GM18498 (cell line): ENCODE data around the gene EPHA5.
A peak's percentile ranks its signal among the peaks of the same experiment; 100 is the strongest.

Experiments used
- ATAC-seq: cut with Tn5 transposase; IDR thresholded peaks from one replicate; pipeline ENCODE4 v1.9.1; 2021; ENCODE audit warnings: mild to moderate bottlenecking, moderate library complexity; ENCODE audit not compliant: unreplicated experiment

EPHA5 gene

DNA sequence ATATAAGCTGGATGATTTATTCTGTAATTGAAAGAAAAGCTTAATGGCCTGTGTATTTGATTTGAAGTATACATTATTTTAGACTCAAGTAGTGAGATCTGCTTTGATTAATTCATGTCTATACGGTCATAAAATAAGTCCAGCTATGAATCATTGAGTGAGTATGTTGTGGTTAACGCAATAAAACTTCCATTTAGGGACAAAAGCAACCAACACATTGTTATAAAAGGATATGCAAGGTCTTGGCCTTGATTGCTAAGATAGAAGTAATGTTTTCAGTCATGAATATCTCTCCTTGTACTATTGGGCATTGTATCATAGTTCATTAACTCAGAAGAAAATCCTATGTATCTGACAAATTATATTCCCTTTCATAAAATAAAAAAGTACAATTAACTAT lies 162.1 kb downstream of the EPHA5 start:
- ATAC-seq, result no peak

- no peak for ATAC-seq
Observed at GRCh38 chr4:65502131-65502701, 168.1 kb downstream of the EPHA5 start.

DNA sequence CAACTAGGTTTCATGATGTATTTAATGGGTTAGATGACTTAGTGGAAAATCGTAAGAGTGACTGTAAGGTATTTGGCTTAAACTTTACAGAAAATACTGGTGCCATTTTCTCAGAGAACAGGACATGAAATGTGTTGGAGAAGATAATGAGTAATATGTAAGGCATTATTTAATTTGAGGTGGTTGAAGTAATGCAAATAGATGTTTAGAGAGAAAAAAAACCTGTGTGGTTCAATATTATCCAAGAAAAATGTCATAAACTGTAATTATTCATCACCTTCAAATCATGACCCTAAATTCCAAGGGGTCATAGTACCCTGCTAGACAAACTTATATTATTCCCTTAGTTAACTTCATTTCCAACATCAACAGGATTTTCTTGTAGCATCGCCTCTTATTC lies 171.7 kb downstream of the EPHA5 start:
- ATAC-seq, result no peak

- ATAC-seq, result no peak
Observed at GRCh38 chr4:65495439-65495838, 174.8 kb downstream of the EPHA5 start.

DNA sequence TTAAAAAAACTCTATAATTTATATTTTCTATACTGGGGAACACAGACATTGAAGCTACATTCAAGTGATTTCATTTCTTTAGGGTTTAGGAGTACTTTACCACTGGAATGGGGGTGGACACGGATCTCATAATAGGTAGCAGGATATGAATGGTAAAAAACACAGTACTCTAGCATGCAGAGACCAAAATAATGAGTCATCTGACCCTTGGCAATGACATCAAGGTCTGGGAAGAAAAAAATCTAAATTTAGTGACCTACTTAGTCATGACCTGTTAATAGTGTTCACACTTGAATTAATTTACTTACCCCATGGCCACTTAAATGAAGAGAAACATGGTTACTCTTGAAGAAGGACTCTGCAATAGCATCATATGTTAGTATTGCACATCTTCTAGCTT lies 187.9 kb downstream of the EPHA5 start:
- no peak for ATAC-seq

DNA sequence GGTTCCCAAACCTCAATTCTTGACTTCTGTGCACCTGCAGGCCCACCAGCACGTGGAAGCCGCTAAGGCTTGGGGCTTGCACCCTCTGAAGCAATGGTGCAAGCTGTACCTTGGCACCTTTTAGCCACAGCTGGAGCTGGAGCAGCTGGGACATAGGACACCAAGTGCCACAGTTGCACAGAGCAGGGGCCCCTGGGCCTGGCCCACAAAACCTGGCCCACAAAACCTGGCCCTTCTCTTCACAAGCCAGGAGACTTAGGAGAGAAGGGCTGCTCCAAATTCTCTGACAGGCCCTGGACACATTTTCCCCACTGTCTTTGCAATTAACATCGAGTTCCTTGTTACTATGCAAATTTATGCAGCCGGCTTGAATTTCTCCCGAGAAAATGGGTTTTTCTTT lies 197.8 kb downstream of the EPHA5 start:
- ATAC-seq, result no peak

DNA sequence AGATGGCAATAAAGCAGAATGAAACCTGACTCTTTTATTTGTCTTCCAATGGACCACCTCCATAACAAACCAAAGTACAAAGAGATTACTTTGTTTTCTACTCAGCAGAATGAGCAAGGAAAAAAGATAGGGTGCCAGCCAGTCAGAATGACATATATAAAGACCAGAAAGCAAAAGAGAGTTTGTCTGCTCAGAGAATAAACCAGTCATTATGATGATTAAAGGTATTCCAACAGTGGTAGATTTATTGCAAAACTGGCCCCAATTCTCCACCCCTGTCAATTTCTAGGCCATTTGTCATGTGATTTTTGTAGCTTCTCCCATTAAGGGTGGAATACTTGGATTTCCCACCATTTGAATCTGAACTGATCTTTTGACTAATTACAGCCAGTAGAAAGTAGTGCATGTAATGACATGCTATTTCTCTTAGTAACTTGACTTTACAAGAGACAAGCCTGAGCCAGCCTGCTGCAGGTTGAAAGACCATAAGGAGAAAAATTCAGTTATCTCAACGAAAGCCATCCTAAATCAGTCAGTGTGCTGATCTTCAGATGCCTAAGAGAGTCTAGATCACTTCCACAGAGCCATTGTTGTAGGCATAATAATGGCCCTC lies 203.1 kb downstream of the EPHA5 start:
- ATAC-seq, result no peak

DNA sequence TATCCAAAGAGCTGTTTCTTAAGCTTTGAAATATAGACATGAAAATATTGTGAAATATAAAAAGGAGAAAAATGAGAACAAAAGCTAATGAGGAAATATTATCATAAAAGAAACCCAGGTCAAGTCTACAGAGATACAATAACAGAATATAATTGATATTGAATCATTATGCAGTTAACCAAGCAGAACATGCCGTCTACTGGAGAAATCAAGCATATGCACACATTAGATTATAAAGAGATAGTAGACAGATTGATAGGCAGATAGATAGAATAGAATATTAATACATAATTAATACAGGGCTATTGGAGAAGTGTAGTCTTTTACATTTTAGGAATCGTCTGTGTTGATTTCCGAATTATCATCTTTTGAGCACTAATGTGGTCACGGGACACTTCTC lies 208.5 kb downstream of the EPHA5 start:
- no peak for ATAC-seq

- no peak for ATAC-seq
Observed at GRCh38 chr4:65457011-65457410, 213.3 kb downstream of the EPHA5 start.

DNA sequence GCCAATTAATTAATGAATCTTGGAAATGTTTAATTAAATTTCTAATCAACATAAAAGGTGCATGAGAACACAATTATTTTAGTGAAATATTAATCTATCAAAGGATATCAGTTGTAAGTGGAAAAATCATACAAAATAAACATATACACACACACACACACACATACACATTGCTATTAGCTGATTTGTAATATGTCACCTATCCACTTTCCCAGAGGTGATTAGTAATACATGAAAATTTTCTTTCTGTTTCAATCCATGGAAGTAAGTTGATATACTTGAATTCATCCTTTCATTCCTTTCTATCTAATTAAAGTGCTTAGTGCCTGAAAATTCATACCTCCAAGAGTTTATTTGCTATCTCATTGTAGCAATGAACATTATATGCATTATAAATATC lies 213.7 kb downstream of the EPHA5 start:
- ATAC-seq, result no peak

DNA sequence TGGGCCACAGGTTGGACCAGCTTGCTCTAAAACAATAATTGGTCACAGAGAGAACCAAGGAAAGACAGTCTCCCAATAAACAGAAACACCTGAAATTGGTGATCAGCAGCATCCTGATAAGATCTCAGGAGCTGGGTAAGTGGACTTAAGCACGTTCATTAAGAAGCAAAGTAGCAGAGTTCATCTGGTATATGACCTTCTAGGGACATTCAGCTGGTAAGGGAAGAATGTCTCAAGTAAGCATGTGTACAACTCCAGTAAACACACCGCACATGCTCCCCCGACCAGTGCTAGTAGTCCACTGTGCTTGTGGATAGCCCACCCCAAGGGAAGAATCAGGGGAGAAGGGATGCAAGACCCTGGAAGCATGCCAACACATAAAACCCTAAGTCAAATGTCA lies 216.9 kb downstream of the EPHA5 start:
- ATAC-seq, result no peak

- ATAC-seq, result no peak
Observed at GRCh38 chr4:65450899-65451298, 219.4 kb downstream of the EPHA5 start.

- ATAC-seq, result no peak
Observed at GRCh38 chr4:65437102-65437501, 233.2 kb downstream of the EPHA5 start.

- no peak for ATAC-seq
Observed at GRCh38 chr4:65422109-65422508, 248.2 kb downstream of the EPHA5 start.

DNA sequence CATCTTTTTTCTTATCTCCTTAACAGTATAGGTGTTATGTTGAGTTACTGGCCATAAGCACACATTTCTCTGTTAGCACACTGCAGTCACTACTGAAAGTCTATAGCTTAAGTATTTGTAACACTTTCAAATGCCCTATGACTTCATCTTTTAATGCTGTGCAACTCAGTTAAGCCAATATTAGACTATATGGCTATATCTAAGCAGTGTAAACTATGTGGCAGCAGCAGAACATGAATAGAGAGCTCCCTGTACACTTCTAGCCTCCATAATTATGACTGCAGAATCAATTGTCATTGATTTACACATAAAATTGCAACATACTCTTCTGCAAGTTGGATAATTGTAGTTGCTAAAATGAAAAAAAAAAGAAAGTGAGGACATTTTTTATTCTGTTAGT lies 250.3 kb downstream of the EPHA5 start:
- ATAC-seq, result no peak

- no peak for ATAC-seq
Observed at GRCh38 chr4:65416891-65417290, 253.4 kb downstream of the EPHA5 start.

- ATAC-seq, result no peak
Observed at GRCh38 chr4:65407483-65407882, 262.8 kb downstream of the EPHA5 start.

GRCh38 chr4:65401083-65401482 lies 269.2 kb downstream of the EPHA5 start:
- no peak for ATAC-seq

- ATAC-seq, result no peak
Observed at GRCh38 chr4:65399084-65399483, 271.2 kb downstream of the EPHA5 start.

DNA sequence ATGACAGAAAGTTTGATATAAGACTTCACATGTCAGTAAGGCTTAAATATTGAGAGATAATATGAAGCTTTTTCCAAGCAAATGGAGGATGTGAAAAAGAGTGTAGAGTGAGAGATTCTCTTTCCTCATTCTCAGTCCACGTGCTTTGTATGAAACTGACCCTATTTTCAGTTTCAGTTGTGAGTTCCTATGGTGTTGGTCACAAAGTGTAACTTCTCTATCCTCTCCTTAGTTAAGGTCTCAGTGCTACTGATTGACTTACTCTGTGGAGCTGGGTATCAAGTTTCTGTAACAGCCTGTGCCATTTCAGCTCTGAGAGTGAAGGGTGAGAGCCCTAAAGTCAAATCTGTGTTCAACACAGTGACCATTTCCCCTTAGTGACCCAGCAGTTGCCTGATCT lies 277.2 kb downstream of the EPHA5 start:
- peak; percentile 67 for ATAC-seq

DNA sequence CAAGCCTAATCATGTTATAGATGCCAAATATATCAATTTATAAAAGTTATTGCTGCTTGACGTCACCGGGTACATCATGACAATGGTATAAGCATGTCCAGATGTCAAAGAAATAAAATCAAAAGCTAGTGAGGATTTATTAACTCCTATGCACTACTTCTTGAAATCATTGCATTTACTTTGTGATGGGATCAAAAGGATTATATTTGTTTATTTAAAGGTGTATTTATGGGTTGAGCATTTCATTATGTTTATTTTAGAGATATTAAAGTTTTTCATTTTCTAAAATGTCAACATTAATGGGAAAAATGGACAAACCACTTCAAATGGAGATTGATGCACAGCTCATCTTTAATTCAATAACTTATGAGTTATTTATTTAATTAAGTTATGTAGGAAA lies 277.8 kb downstream of the EPHA5 start:
- ATAC-seq, result no peak

- ATAC-seq, result no peak
Observed at GRCh38 chr4:65391814-65392213, 278.5 kb downstream of the EPHA5 start.

DNA sequence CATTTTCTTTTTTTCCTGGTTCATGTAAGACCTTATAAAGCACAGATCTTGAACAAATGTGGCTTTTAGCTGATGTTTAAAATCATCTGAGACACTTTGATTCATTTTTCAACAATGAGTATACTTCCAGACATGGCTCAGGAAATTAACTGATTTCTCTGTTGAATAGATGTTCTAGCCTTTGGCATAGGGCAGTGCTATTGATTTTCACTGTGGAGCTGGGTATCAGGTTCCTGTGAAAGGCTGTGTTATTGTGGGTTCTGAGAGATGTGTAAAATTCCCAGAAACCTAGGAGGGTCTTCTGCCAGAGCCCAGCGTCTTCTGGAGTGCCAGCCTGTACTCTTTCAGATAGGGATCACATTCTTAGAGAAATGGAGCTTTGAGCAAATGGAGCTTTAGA lies 278.9 kb downstream of the EPHA5 start:
- no peak for ATAC-seq
